Calu3 (cell line): ENCODE results near the gene KDM7A. TPM values are rescaled to one million over a fixed set of nuclear protein-coding genes. Genes with fewer than 3 reads are reported as not detected.

ENCODE experiments used
- BruUV-seq: library from RNA; stranded (reverse); fragments of 400-500 nt; replicated peaks from 2 replicates; lab custom pipeline; 2021; lab: Mats Ljungman, UMichigan
- CTCF ChIA-PET: fragments of 300-600 bp; sonication (Branson Sonifier 250); formaldehyde crosslinking; loops from one replicate; lab custom pipeline; 2022; ENCODE audit warnings: antibody characterized with exemption; lab: Charles Lee
- DNase-seq: peaks from one replicate; pipeline ENCODE4 v3.0.0; 2022
- H3K27ac Mint-ChIP-seq: one replicate; pipeline ENCODE4 v1.8.0; 2022; ENCODE audit warnings: mixed read lengths; ENCODE audit not compliant: unreplicated experiment
- H3K27me3 Mint-ChIP-seq: one replicate; pipeline ENCODE4 v1.8.0; 2022; ENCODE audit warnings: mixed read lengths; ENCODE audit not compliant: unreplicated experiment
- H3K36me3 Mint-ChIP-seq: one replicate; pipeline ENCODE4 v1.8.0; 2022; ENCODE audit warnings: mild to moderate bottlenecking, moderate library complexity, mixed read lengths; ENCODE audit not compliant: insufficient read depth, unreplicated experiment
- H3K4me1 Mint-ChIP-seq: one replicate; pipeline ENCODE4 v1.8.0; 2022; ENCODE audit warnings: mild to moderate bottlenecking, low read depth, mixed read lengths; ENCODE audit not compliant: unreplicated experiment
- H3K4me3 Mint-ChIP-seq: one replicate; pipeline ENCODE4 v1.8.0; 2022; ENCODE audit warnings: mild to moderate bottlenecking, low read depth, moderate library complexity, mixed read lengths; ENCODE audit not compliant: unreplicated experiment
- H3K9me3 Mint-ChIP-seq: one replicate; pipeline ENCODE4 v1.8.0; 2022; ENCODE audit warnings: low read depth, mixed read lengths; ENCODE audit not compliant: unreplicated experiment
- intact Hi-C: fragments of 100-400 bp; cut with micrococcal nuclease; formaldehyde crosslinking; loops from one replicate; pipeline ENCODE4 v1.10.0; 2022; ENCODE audit not compliant: unreplicated experiment
- total RNA-seq: library from RNA; stranded (reverse); gene quantifications from 2 replicates; pipeline ENCODE4 v1.2.3, GENCODE V29; 2022
- TF ChIP-seq, protein P1 (sequence below): fragments of 200-600 bp; IDR thresholded peaks from one replicate; pipeline ENCODE4 v1.8.0; 2022; ENCODE audit warnings: antibody characterized with exemption; ENCODE audit not compliant: unreplicated experiment

Gene KDM7A
- total RNA-seq, 1 experiment from 2014 or later = 2.7 TPM

DNA sequence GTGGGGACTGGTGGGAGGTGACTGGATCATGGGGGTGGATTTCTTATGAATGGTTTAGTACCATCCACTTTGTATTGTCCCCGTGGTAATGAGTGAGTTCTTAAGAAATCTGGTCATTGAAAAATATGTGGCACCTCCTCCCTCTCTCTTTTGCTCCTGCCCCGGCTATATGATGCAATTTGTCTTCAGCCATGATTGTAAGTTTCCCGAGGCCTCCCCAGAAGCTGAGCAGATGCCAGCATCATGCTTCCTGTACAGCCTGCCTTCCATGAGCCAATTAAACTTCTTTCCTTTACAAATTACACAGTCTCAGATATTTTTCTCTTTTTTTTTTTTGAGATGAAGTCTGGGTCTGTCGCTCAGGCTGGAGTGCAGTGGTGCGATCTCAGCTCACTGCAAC, 2.6 kb upstream of the KDM7A start:
- no TSS peak for BruUV-seq
- peaks cover 15% of the 10 kb centered on the region for H3K4me1 Mint-ChIP-seq
- intact Hi-C loops = loop anchor here (5.0 to 10.0 kb wide), 2 partner anchors 53 to 295 kb away; partner anchors contain the start of gene MKRN1

DNA sequence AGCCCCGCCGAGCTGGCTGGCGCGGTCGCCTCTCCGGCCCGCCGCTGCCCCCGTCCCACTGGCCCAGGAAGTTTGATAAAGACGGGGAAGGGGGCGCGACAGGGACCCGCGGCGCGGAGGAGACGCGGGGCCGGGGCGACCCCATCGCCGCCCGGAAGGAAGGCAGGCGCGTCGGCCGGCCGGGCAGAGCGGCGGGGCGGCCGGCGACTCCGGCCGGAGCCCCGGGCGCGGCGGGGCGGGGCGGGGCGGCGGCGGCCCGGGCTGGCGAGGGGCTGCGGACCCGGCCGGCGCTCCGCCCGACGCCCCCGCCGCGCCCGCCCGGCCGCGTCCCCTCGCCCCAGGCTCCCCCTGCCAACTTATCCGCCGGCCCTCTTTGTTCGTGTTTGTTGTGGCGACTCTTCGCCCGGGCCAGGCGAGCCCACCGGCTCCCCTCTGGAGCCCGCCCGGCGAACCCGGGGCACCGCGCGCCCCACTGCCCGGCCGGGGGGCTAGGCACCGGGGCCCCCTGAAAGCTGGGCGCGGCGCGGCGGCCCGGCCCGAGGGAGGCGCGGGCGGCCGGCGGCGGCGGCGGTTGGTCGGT, 571 bp downstream of the KDM7A start:
- Mint-ChIP-seq H3K27me3 (peaks cover 30% of the 10 kb centered on the region), H3K9me3 (no peaks in the 10 kb centered on the region), H3K27ac (no peak overlapping the region), H3K36me3 (peaks cover 28% of the 10 kb centered on the region), H3K4me3 (peak overlapping the region; percentile 75), H3K4me1 (peaks cover 15% of the 10 kb centered on the region)
- intact Hi-C loops = loop anchor here (5.0 to 10.0 kb wide), 2 partner anchors 56 to 299 kb away; partner anchors contain the start of gene MKRN1
- no peak for DNase-seq
- CTCF ChIA-PET = interaction anchor here (0.6 to 1.8 kb wide), 3 partner anchors 14 to 150 kb away, joined by 3 to 5 read pairs (median 4); no protein-coding TSS in a partner anchor
- TF ChIP-seq, protein P1, sequence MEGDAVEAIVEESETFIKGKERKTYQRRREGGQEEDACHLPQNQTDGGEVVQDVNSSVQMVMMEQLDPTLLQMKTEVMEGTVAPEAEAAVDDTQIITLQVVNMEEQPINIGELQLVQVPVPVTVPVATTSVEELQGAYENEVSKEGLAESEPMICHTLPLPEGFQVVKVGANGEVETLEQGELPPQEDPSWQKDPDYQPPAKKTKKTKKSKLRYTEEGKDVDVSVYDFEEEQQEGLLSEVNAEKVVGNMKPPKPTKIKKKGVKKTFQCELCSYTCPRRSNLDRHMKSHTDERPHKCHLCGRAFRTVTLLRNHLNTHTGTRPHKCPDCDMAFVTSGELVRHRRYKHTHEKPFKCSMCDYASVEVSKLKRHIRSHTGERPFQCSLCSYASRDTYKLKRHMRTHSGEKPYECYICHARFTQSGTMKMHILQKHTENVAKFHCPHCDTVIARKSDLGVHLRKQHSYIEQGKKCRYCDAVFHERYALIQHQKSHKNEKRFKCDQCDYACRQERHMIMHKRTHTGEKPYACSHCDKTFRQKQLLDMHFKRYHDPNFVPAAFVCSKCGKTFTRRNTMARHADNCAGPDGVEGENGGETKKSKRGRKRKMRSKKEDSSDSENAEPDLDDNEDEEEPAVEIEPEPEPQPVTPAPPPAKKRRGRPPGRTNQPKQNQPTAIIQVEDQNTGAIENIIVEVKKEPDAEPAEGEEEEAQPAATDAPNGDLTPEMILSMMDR = no peak
- no TSS peak for BruUV-seq

More for the DNA sequence above, 2.6 kb upstream of the KDM7A start:
- Mint-ChIP-seq H3K27me3 (peaks cover 62% of the 10 kb centered on the region), H3K9me3 (no peaks in the 10 kb centered on the region), H3K27ac (no peak overlapping the region), H3K4me3 (no peak overlapping the region), H3K36me3 (peaks cover 28% of the 10 kb centered on the region)
- TF ChIP-seq, protein P1 = no peak
- CTCF ChIA-PET = interaction anchor here (0.6 kb wide), 1 partner anchor 37 kb away, joined by 3 read pairs; no protein-coding TSS in a partner anchor
- no peak for DNase-seq

DNA sequence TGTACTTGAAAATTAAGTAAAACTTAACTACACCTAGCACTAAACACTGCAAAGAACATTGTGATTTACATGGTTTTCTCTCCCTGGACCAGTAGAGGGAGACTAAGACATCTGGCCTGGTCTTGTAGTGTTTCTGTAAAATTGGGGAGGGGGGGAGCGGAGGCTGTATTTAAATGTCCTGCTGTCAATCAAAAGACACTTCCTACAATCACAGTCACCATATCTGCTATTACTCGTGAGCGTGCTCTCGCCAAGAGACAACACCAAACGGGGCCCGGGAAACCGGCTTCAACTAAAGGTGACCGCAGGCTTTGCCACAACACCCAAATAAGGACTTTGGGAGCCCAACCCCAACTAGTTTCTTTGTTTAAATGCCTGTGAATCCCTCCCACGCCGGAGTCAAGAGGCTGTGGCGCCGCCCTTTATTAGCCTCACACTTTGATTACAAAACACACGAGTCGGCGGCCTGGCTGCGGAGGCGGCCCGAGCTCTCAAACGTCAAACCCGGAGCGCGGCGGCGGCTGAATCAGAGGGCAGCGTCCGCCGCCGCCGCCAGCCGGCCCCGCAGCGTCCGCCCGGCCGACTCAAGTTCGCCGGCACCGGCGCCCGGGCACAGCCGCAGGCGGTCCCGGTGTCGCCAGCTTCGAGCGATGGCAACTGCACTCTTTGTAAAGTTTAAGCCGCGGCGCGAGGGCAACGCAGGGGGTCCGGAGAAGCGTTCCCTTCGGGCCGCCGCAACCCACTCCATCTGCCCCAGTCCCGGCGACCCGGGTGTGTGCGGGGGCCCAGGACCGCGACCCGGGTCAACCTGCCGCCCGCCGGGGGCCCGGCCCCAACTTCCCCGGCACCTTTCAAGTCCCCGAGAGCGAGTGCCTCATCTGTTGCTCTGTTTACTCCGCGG, 1.3 kb downstream of the KDM7A start:
- H3K4me3 Mint-ChIP-seq = peak overlapping the region; percentile 75
- no peak overlapping the region for H3K27ac Mint-ChIP-seq
- intact Hi-C loops = loop anchor here (1.0 to 10.0 kb wide), 3 partner anchors 57 to 299 kb away; partner anchors contain the start of gene MKRN1
- CTCF ChIA-PET = interaction anchor here (0.6 to 1.8 kb wide), 3 partner anchors 13 to 151 kb away, joined by 3 to 5 read pairs (median 4); no protein-coding TSS in a partner anchor
- H3K4me1 Mint-ChIP-seq = peaks cover 15% of the 10 kb centered on the region
- H3K9me3 Mint-ChIP-seq = no peaks in the 10 kb centered on the region
- TF ChIP-seq, protein P1 = peak; percentile 44
- DNase-seq = peak; percentile 79
- peaks cover 28% of the 10 kb centered on the region for H3K36me3 Mint-ChIP-seq
- peaks cover 23% of the 10 kb centered on the region for H3K27me3 Mint-ChIP-seq
- BruUV-seq = TSS peak; percentile 79

DNA sequence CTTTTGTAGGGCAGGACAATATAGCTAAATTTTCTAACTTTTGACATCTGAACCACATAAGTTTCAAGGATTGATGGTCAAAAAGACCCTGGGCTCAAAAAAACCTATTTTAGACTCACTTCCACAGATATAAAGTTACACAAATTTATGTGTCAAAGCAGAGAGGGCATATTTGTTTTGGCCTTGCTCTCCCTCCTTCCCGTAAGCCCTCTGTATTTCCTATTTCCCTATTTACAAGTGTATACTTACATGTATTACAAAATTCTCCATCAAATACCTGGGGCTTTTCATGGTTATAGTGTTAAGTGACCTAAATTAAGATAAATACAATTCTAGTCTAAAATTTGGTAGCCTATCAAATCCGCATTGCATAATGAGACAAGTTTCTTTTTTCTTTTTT, 2.6 kb downstream of the KDM7A start:
- no TSS peak for BruUV-seq
- no peaks in the 10 kb centered on the region for H3K9me3 Mint-ChIP-seq
- peaks cover 15% of the 10 kb centered on the region for H3K4me1 Mint-ChIP-seq
- CTCF ChIA-PET = no interaction called here
- no peak overlapping the region for H3K4me3 Mint-ChIP-seq
- TF ChIP-seq, protein P1 = no peak
- intact Hi-C loops = loop anchor here (10.0 kb wide), 1 partner anchor 301 kb away; the partner anchor contains the start of gene MKRN1
- DNase-seq = no peak
- H3K27ac Mint-ChIP-seq = no peak overlapping the region
- peaks cover 16% of the 10 kb centered on the region for H3K27me3 Mint-ChIP-seq
- peaks cover 28% of the 10 kb centered on the region for H3K36me3 Mint-ChIP-seq
